MG63 (cell line): ENCODE measurements around the gene FNBP1. TPM values are rescaled to one million over a fixed set of nuclear protein-coding genes. Genes with fewer than 3 reads are reported as not detected.

Experiments used
- DNase-seq: peaks from one replicate; pipeline ENCODE4 v3.0.0-alpha.2; 2020
- H3K27me3 ChIP-seq: fragments of 250-450 bp; sonication (Bioruptor Pico); 2 replicates; pipeline ENCODE4 v1.5.1; 2020; ENCODE audit warnings: mild to moderate bottlenecking, moderate library complexity
- H3K36me3 ChIP-seq: fragments of 250-450 bp; sonication (Bioruptor Pico); 2 replicates; pipeline ENCODE4 v1.5.1; 2020; ENCODE audit warnings: mild to moderate bottlenecking, moderate library complexity
- H3K4me3 ChIP-seq: fragments of 250-450 bp; sonication (Bioruptor Pico); 2 replicates; pipeline ENCODE4 v1.5.1; 2020; ENCODE audit warnings: mild to moderate bottlenecking, moderate library complexity
- H3K9me3 ChIP-seq: fragments of 250-450 bp; sonication (Bioruptor Pico); 2 replicates; pipeline ENCODE4 v1.5.1; 2020; ENCODE audit warnings: mild to moderate bottlenecking, moderate library complexity
- total RNA-seq: library from RNA; depleted of rRNA; stranded (reverse); fragments of >200 nt; shearing (Covaris generic); gene quantifications from 2 replicates; pipeline ENCODE4 v1.2.3, GENCODE V29; 2014; ENCODE audit warnings: low replicate concordance

FNBP1 gene
- total RNA-seq, 1 experiment from 2014 or later, result 28.1 TPM

DNA sequence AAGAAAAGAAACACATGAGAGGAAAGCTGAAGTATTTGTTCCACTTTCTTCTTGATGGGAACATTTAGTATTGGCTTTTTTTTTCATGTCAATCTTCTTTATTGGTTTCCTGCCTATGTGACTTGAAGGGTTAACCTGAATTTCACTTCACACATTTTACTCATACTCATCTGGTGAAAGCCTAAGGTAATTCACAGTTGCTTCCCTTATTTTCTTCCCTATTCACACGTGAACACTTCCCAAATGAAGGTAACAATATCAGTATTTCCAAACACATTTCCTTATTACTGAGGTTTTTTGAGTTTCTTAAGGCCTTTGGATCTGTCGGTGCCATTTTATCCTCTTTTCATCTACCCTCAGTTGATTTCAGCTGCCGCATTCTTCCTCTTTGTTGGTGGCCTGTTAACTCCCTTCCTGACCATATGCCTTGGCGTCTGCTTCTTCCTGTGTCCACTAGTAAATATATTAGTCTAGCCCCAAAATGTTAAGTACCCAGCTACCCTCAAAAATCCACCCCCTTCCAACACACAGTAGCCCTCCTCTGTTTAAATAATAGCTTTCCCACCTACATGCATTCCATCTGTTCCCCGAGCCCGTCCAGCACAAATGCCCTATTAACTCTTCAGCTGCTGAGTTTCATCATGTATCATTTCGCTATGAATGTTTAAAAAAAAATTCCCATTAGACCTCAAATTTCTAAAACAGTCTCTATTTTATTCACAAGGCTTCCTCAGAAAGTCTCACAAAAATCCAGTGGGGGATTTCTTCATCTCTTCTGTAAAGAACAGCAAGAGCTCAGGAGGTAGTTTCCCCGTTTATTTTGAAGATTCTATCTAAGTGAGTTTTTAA is 110.5 kb downstream of the FNBP1 start:
- Histone ChIP-seq H3K36me3 (peaks cover 8% of the 10 kb centered on the region), H3K9me3 (no peaks in the 10 kb centered on the region), H3K4me3 (no peak overlapping the region), H3K27me3 (no peaks in the 10 kb centered on the region)
- DNase-seq, result no peak

DNA sequence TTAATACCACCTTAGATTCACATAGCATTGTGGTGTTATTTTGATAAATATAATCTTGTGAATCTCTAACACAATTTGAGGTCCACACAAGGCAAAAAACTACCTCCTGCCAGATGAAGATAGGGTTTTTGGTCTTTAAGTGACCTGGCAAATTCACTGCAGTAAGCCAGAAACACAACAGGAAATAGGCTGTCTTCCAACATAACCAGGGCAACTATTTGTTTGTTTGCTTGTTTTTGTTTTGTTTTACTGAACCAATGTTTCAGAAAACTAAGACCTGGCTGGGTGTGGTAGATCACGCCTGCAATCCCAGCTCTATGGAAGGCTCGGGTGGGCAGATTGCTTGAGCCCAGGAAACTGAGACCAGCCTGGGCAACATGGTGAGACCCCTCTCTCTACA is 112.2 kb downstream of the FNBP1 start:
- no peaks in the 10 kb centered on the region for H3K9me3 ChIP-seq
- peaks cover 17% of the 10 kb centered on the region for H3K36me3 ChIP-seq
- no peak for DNase-seq
- H3K27me3 ChIP-seq, result no peaks in the 10 kb centered on the region
- no peak overlapping the region for H3K4me3 ChIP-seq

DNA sequence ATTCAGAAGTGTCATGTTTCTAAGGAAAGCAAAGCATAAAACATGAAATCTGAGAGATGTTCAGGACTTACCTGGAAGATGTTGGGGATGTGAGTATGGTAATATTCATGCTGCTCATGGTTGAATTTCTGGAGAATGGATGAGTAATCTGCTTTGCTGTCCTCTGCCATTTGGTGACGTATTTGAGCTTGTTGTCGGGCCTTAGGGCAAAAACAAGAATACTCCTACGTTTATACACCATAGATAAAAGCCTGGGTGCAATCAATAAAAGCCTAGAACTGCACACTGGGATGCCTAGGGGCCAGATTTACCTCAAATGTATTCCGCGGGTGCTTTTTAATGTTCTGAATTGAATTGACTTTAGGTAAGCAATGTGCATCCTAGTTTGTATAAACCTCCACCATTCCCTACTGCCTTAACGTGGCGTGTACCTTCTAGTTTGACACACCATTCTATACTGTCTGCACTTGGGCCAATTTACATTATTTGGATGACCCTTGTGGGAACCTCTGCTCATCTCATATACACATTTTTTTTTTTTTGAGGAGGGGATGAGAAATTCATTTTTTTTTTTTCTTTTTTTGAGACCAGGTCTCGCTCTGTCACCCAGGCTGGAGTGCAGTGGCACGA is 113.4 kb downstream of the FNBP1 start:
- Histone ChIP-seq H3K4me3 (no peak overlapping the region), H3K9me3 (no peaks in the 10 kb centered on the region), H3K36me3 (peaks cover 22% of the 10 kb centered on the region), H3K27me3 (no peaks in the 10 kb centered on the region)
- no peak for DNase-seq

DNA sequence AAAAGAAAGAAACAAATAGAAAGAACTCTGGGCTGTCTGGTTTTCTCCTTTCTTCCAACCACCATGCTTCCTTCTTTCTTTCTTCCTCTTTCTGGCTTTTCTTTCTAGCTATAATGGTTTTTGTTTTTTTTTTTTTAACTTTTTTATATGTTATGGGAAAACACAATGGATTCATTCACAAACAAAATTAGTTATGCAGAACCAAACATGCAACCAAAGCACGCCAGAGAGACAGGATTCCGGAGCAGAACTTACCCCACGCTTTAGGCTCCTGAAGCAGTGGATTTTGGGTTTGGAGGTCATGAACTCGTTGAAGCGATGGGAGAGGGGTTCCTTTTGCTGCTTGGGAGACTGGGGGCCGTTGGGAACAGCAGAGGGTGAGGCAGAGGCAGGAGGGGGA is 119.4 kb downstream of the FNBP1 start:
- H3K36me3 ChIP-seq, result peaks cover 38% of the 10 kb centered on the region
- no peaks in the 10 kb centered on the region for H3K27me3 ChIP-seq
- no peaks in the 10 kb centered on the region for H3K9me3 ChIP-seq
- no peak overlapping the region for H3K4me3 ChIP-seq
- DNase-seq, result no peak

DNA sequence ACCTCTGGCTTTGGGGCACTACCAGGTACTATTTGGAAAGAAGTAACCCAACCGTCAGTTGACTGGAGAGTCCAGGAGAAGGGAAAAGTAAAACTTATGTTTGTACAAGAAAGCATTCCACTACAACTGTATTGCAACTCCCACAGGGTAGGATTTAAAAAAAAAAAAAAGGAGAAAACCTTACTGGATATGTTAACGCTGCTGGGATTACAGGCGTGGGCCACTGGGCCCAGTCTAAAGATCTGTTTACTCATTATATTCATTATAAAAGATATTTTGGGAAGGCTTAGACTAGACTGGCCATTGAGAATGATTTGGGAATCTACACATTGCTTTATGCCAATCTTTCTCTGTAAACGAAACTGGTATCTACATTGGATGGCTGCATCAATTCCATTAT is 121.1 kb downstream of the FNBP1 start:
- no peak overlapping the region for H3K4me3 ChIP-seq
- H3K36me3 ChIP-seq, result peaks cover 35% of the 10 kb centered on the region
- DNase-seq, result no peak
- no peaks in the 10 kb centered on the region for H3K27me3 ChIP-seq
- H3K9me3 ChIP-seq, result no peaks in the 10 kb centered on the region

DNA sequence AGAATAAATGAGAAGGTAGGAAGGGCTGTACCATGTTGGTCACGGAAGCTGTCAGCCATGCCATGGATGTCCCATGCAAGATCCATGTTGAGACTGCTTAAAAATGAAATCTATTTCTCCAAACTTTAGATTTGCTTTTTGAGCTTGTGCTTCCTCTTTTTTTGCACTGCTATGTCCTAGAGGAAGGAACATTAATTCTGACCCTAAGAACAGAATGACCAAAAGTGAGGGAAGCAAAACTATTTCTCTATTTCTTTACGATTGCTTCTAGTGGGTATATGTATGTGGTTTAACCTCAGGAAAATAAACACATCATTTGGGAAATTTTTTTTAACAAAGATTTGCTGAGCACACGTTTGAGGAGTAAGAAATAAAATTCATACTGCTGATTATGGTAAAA is 123.1 kb downstream of the FNBP1 start:
- peaks cover 25% of the 10 kb centered on the region for H3K36me3 ChIP-seq
- H3K27me3 ChIP-seq, result no peaks in the 10 kb centered on the region
- H3K4me3 ChIP-seq, result no peak overlapping the region
- no peak for DNase-seq
- H3K9me3 ChIP-seq, result no peaks in the 10 kb centered on the region

DNA sequence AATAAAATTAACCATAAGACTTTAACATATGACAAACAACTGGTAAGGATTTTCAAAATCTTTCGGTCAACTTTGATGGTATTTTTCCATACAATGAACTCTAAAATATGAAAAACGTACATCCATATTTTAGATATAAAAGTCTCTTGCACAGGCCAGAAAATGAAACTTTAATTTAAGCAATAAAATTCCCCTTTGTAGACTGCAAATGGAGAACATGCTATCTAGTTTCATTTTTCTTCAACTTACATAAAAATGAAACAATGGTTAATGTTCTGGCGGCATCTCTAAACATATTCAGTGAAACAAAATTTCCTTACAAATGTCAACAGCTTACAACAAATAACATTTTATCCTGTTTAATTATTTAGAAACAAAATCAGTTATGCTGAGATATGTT is 123.7 kb downstream of the FNBP1 start:
- no peak overlapping the region for H3K4me3 ChIP-seq
- no peaks in the 10 kb centered on the region for H3K27me3 ChIP-seq
- no peaks in the 10 kb centered on the region for H3K9me3 ChIP-seq
- no peak for DNase-seq
- H3K36me3 ChIP-seq, result peaks cover 20% of the 10 kb centered on the region

GRCh38 chr9:129918296-129918950 is 124.6 kb downstream of the FNBP1 start:
- no peaks in the 10 kb centered on the region for H3K9me3 ChIP-seq
- no peak for DNase-seq

GRCh38 chr9:129916707-129917106 is 126.3 kb downstream of the FNBP1 start:
- Histone ChIP-seq H3K36me3 (peaks cover 8% of the 10 kb centered on the region), H3K27me3 (no peaks in the 10 kb centered on the region), H3K9me3 (no peaks in the 10 kb centered on the region), H3K4me3 (no peak overlapping the region)
- no peak for DNase-seq

More at GRCh38 chr9:129918296-129918950, 124.6 kb downstream of the FNBP1 start:
- Histone ChIP-seq H3K27me3 (no peaks in the 10 kb centered on the region), H3K4me3 (no peak overlapping the region), H3K36me3 (peaks cover 14% of the 10 kb centered on the region)

- no peak overlapping the region for H3K4me3 ChIP-seq
These were observed 128.9 kb downstream of the FNBP1 start for GRCh38 chr9:129914051-129914450.

DNA sequence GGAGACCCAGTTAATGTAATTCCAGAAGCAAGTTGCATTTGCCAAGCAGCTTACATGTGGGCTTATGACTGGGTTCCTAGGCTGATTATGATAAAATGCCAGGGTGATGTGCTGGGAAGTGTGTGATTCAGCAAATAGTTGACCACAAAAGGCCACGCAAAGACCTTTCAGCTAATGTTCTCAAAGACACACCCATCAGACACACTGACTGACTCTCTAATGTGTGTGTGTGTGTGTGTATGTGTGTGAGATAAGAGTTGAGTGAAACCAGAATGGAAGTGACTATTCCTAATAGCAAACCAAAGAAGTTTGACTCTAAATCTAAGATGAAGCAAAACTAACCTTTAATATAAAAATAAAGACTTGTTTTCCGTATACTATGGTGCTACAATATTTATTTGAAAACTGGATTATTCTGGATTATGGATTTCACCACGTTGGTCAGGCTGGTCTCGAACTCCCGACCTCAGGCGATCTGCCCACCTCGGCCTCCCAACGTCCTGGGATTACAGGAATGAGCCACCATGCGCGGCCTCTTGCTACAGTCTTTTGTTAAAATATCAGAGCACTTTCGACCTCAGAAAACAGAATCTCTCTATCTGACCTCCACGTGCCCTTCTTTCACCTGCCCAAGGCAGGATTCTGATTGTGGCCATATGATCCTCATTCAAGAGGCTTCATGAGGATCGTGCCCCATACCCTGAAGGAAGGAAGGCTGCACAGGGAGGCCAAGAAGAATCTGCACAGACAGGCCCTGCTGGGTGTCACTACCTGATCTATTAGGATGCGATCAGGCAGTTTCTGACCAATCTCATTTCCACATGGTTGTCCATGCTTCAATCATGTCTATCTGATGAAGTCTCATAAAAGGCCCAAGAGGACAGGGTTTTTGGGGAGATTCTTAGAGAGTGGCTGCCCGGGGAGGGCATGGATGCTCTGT is 132.1 kb downstream of the FNBP1 start:
- Histone ChIP-seq H3K9me3 (no peaks in the 10 kb centered on the region), H3K4me3 (no peak overlapping the region), H3K36me3 (peaks cover 23% of the 10 kb centered on the region), H3K27me3 (no peaks in the 10 kb centered on the region)
- DNase-seq, result peak; percentile 85

More at GRCh38 chr9:129914051-129914450, 128.9 kb downstream of the FNBP1 start:
- H3K36me3 ChIP-seq, result peaks cover 10% of the 10 kb centered on the region
- no peaks in the 10 kb centered on the region for H3K9me3 ChIP-seq
- H3K27me3 ChIP-seq, result no peaks in the 10 kb centered on the region
- DNase-seq, result no peak

DNA sequence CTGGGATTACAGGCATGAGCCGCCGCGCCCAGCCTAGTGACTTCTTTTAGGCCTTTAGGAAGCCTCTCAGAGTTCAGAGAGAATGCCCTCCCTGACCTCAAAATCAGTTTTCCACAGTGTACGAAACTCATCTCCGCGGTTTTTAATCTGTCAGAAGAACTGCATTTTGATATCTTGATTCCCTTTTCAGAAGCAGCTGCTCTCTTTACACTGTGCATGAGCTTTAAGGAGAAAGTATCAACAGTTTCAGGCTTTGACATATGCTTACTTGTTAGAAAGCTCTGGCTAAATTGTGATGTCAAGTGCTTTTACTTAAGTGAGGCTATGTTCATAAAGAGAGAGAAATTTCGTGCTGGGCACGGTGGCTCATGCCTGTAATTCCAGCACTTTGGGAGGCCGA is 133.1 kb downstream of the FNBP1 start:
- no peak for DNase-seq
- Histone ChIP-seq H3K36me3 (peaks cover 26% of the 10 kb centered on the region), H3K4me3 (no peak overlapping the region), H3K9me3 (no peaks in the 10 kb centered on the region), H3K27me3 (no peaks in the 10 kb centered on the region)

DNA sequence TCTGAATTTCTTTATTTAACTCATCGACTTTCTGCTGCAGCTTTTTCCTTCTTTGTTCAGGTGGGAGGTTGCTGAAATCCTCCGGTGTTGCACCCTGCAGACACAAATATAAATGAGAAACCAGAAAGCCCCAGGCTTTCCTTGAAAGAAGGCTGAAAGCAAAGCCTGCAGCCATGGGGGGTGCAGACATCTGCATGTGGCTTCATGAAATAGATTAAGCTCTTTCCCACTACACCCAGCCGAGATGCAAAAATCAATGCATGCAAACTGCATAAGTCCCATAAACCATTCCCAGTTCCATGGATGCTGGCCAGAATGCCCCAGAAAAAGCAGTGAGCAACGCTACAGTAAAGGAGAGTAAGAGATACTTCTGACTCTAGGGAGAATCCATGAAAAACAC is 134.1 kb downstream of the FNBP1 start:
- Histone ChIP-seq H3K36me3 (peaks cover 26% of the 10 kb centered on the region), H3K4me3 (no peak overlapping the region), H3K9me3 (no peaks in the 10 kb centered on the region), H3K27me3 (no peaks in the 10 kb centered on the region)
- DNase-seq, result no peak

DNA sequence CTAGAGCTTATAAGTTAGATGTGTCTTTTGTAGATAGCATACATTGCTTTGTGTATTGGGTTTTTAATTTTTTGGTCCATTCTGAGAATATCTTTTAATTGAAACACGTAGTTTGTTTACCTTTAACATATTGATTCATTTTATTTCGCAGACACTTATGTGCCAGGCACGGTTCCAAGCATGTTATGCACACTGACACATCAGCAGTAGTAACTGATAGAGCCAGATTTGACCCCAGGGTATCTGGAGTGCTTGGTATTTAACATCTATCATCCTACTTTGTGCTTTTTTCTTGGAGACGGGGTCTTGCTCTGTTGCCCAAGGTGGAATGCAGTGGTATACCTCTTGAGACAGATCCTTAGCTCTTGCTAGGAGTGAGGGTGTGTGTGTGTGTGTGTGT is 135.8 kb downstream of the FNBP1 start:
- H3K9me3 ChIP-seq, result no peaks in the 10 kb centered on the region
- no peak for DNase-seq
- H3K27me3 ChIP-seq, result no peaks in the 10 kb centered on the region
- H3K4me3 ChIP-seq, result no peak overlapping the region
- peaks cover 33% of the 10 kb centered on the region for H3K36me3 ChIP-seq

DNA sequence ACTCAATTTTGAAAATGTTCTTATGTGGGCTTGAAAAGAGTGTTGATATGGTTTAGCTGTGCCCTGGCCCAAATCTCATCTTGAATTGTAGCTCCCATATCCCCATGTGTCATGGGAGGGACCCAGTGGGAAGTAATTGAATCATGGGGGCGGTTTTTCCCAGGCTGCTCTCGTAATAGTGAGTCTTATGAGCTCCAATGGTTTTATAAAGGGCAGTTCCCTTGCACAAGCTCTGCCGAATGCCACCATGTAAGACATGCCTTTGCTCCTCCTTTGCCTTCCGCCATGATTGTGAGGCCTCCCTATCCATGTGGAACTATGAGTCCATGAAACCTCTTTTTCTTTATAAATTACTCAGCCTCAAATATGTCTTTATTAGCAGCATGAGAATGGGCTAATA is 136.7 kb downstream of the FNBP1 start:
- H3K9me3 ChIP-seq, result no peaks in the 10 kb centered on the region
- peaks cover 42% of the 10 kb centered on the region for H3K36me3 ChIP-seq
- no peak overlapping the region for H3K4me3 ChIP-seq
- H3K27me3 ChIP-seq, result no peaks in the 10 kb centered on the region
- DNase-seq, result no peak

- no peak for DNase-seq
- Histone ChIP-seq H3K36me3 (peaks cover 41% of the 10 kb centered on the region), H3K27me3 (no peaks in the 10 kb centered on the region), H3K9me3 (no peaks in the 10 kb centered on the region), H3K4me3 (no peak overlapping the region)
These were observed 138.3 kb downstream of the FNBP1 start for GRCh38 chr9:129904734-129905133.
